G401.6 (cell line): ENCODE measurements around the gene GUSB.
A peak's percentile ranks its signal among the peaks of the same experiment; 100 is the strongest.
"Not testable (repeated sequence)": the region's sequence is repeated elsewhere in the genome, so short reads cannot be mapped to it uniquely, and the experiment has no call there.

Source experiments
- FAIRE-seq: peaks from 2 replicates; lab custom pipeline; 2012; peaks lifted over from hg19 to GRCh38; lab: Jason Lieb, UNC

GUSB gene

GRCh38 chr7:65981965-65982792 lies at the start of gene GUSB:
GUSB (minus strand) TSS chr7:65982213; CDS start chr7:65982183, 30 bp downstream.
- no peak for FAIRE-seq

- not testable (repeated sequence) for FAIRE-seq
Observed at GRCh38 chr7:66028342-66028741, 46.3 kb upstream of the GUSB start.

DNA sequence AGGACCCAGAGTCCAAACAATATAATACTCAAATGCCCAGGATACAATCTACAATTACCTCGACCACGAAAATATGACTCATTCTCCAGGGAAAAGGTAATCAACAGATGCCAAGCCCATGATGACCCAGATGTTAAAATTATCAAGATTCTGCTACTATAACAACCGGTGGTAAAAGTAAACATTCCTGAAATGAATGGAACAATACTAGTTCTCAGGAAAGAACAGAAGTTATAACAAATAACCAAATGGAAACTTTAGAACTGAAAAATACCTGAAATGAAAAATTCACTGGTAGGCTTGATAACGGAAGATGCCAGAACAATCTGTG lies 34.1 kb upstream of the GUSB start:
- no peak for FAIRE-seq

DNA sequence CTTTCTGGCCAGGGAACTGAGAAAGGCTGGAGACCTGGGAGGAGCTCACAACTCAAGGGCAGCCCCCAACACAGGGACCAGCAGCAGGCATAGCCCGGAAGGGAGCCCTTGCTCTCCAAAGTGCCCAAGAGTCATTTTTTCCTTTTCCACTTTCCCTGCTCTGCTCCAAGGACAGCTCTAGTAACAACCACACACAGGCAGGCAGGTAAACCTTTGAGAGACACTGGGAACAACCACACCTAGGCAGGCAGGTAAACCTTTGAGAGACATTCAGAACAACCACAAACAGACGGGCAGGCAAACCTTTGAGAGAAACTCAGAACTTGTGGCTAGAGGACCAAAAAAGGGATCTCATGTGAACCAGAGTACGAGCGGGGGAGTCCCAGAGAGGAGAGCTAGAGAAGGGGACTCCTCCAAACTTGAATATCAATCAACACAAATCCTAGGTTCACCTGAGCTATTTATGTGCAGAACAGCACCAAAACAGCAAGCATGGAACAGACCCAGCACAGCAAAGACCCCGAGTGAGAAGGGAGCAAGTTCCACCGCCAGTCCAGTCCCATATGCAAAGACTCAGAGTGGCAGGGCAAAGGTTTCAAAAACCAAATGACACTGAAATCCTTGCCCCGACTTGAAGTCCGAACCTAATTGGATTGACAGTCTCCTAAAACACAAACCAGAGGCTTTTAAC lies 33.6 kb upstream of the GUSB start:
- no peak for FAIRE-seq

- peak; percentile 61 for FAIRE-seq
Observed at GRCh38 chr7:66013938-66014337, 31.9 kb upstream of the GUSB start.

GRCh38 chr7:66007232-66007631 lies 25.2 kb upstream of the GUSB start:
- no peak for FAIRE-seq

- not testable (repeated sequence) for FAIRE-seq
Observed at GRCh38 chr7:66005115-66005671, 23.2 kb upstream of the GUSB start.

DNA sequence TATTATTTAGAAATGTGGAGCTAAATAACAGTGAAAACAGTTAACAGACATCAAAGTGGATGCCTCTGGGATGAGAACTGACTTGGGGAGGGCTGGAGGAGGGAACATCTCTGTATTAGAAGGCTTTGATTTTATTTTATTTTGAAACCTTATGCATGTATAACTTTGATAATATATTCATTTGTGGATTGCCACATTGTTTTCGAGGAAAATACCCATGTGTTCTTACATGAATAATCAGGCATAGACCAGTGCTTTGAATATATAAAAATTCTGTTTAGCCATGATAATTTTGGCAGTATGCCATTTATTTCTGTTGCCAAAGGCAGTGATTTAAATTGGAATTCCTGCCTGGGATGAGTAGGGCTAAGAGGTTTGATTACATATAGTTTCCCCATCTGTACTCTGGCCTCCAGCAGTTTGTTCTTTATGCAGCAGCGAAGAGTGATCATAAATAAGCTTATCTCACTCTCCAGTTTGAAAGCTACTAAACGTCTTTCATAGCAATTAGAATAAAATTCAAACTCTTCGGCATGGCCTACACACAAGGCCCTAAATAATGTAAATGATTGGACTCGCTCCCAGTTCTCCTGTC lies 18.9 kb upstream of the GUSB start:
- FAIRE-seq = not testable (repeated sequence)

- not testable (repeated sequence) for FAIRE-seq
Observed at GRCh38 chr7:65994984-65995383, 13.0 kb upstream of the GUSB start.

GRCh38 chr7:65992526-65992925 lies 10.5 kb upstream of the GUSB start:
- FAIRE-seq = no peak

DNA sequence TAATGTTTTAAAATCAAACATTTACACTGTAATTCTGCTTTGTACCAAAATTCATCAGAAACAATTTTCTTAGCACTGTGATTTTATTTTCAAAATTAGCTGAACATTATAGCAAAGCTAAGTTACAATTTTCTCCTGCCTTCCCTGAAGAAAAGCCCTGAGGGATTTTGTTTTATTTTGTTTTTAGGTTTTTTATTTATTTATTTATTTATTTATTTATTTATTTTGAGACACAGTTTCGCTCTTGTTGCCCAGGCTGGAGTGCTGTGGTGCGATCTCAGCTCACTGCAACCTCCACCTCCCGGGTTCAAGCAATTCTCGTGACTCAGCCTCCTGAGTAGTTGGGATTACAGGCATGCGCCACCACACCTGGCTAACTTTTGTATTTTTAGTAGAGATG lies 9.8 kb upstream of the GUSB start:
- not testable (repeated sequence) for FAIRE-seq

GRCh38 chr7:65989694-65990080 lies 7.7 kb upstream of the GUSB start:
- FAIRE-seq = no peak

DNA sequence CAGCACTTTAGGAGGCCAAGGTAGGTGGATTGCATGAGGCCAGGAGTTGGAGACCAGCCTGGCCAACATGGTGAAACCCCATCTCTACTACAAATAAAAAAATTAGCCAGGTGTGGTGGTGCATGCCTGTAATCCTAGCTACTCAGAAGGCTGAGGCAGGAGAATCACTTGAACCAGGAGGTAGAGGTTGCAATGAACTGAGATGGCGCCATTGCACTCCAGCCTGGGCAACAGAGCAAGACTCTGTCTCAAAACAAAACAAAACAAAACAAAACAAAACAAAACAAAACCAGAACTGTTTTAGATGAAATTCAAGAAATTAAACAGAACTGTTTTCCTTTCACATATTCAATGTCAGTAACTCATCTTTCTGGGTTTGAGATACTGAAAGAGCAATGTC lies 6.5 kb upstream of the GUSB start:
- not testable (repeated sequence) for FAIRE-seq

GRCh38 chr7:65988084-65988483 lies 6.1 kb upstream of the GUSB start:
- no peak for FAIRE-seq

DNA sequence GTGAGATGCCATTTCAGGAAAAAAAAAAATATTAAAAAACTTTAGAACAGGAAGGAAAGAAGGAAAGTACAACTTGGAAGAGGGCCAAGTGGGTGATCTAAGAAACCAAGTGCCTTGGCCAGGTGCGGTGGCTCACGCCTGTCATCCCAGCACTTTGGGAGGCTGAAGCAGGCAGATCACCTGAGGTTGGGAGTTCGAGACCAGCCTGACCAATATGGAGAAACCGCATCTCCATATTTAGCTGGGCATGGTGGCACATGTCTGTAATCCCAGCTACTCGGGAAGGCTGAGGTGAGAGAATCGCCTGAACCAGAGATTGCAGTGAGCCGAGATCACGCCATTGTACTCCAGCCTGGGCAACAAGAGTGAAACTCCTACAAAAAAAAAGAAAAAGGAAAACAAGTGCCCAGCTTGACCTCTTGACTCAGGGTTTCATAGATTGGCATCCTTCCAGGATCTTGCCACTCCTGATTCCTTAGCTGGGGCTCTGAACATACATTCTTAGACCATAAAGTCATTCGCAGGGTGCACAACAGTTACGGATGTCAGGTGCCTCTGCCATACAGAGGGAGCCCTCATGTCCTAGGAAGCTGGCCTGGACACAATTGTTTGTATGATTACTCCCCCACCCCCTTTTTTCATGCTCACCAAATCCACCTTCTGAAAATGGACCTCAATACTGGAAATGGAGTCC lies 2.1 kb upstream of the GUSB start:
- no peak for FAIRE-seq

DNA sequence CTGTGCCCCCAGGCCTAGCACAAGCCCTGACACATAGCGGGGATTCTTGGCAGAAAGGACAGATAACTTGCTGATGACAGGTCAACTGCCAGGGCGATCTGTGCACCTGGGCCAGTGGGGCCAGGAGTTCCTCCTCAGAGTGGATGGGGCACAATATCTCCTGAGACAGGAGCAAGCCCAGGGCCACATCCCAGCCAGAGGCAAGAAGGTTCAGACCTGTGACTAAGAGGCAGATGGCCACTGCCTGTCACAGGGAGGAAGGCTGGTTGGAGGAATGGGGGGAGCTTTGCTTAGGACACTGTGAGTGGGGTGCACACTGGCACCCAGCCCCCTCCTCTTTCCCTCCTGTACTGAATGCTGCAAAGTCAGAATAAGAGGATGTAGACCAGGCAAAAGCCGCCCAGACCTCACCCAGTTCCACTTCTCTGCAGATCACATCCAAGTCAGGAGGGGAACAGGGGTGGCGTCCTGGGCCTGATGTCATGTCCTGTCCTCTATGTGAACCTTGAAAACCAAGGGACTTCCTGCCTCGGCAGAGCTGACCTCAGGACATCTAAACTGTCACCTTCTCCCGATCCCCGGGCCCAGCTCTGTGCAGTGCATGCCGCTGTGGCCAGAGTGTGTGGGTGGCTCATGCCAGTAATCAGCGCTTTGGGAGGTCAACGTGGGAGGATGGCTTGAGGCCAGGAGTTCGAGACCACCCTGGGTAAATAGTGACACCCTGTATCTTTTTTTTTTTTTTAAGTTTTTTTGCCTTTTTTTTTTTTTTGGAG lies 1.3 kb downstream of the GUSB start:
- no peak for FAIRE-seq

- no peak for FAIRE-seq
Observed at GRCh38 chr7:65979583-65980477, 2.2 kb downstream of the GUSB start.

GRCh38 chr7:65978891-65979582 lies 3.0 kb downstream of the GUSB start:
- FAIRE-seq = no peak

- no peak for FAIRE-seq
Observed at GRCh38 chr7:65976659-65977196, 5.3 kb downstream of the GUSB start.
